ENCODE data around the gene TRIM32. TPM values are rescaled to one million over a fixed set of nuclear protein-coding genes. Genes with fewer than 3 reads are reported as not detected.
"Not testable (repeated sequence)": the region's sequence is repeated elsewhere in the genome, so short reads cannot be mapped to it uniquely, and the experiment has no call there.

TRIM32 gene
- total RNA-seq, 4 donors from 2014 or later = 12.9 to 19.2 (median 17.3) TPM

- Histone ChIP-seq H3K36me3 (no peaks in the 10 kb centered on the region), H3K4me1 (peaks cover 39 to 74% (median 71%) of the 10 kb centered on the region in 4 donors), H3K9me3 (no peaks in the 10 kb centered on the region), H3K27ac (replicated peaks in 1 of 4) (no peak overlapping the region), H3K27me3 (no peaks in the 10 kb centered on the region), H3K4me3 (peak overlapping the region in 1 of 4 donors; percentile 83)
- WGBS = 82% methylated on average over 3 of the region's 3 CpGs
- DNase-seq (ENCODE audit: extremely low spot score) = no peak
- TF ChIP-seq EP300 (IDR thresholded peaks at IDR 0.05) = no peak
- TF ChIP-seq CTCF (IDR thresholded peaks at IDR 0.05) = no peak
- no peak for TF ChIP-seq POLR2AphosphoS5 (IDR thresholded peaks at IDR 0.05)
- no peak for TF ChIP-seq POLR2A (IDR thresholded peaks at IDR 0.05; ENCODE audit: low read depth)
- intact Hi-C loops (cut with DNase I) = loop anchor here (10.0 kb wide), 1 partner anchor 1674 kb away; no protein-coding TSS in a partner anchor
Observed at GRCh38 chr9:116688806-116689485, 1.8 kb downstream of the TRIM32 start.

GRCh38 chr9:116689486-116690032 is 2.5 kb downstream of the TRIM32 start:
- TF ChIP-seq CTCF (IDR thresholded peaks at IDR 0.05) = no peak
- TF ChIP-seq POLR2AphosphoS5 (IDR thresholded peaks at IDR 0.05) = no peak
- TF ChIP-seq EP300 (IDR thresholded peaks at IDR 0.05) = no peak
- H3K4me3 ChIP-seq = no peak overlapping the region
- H3K27me3 ChIP-seq = no peaks in the 10 kb centered on the region
- intact Hi-C loops (cut with DNase I) = loop anchor here (10.0 kb wide), 1 partner anchor 1675 kb away; no protein-coding TSS in a partner anchor
- no peaks in the 10 kb centered on the region for H3K36me3 ChIP-seq
- peaks cover 40 to 79% (median 75%) of the 10 kb centered on the region in 4 donors for H3K4me1 ChIP-seq
- H3K9me3 ChIP-seq = no peaks in the 10 kb centered on the region
- no peak overlapping the region for H3K27ac ChIP-seq (replicated peaks in 1 of 4)
- 96% methylated on average over 3 of the region's 3 CpGs for WGBS
- DNase-seq (ENCODE audit: extremely low spot score) = no peak

GRCh38 chr9:116690805-116691204 is 3.7 kb downstream of the TRIM32 start:
- H3K9me3 ChIP-seq; H3K27ac ChIP-seq (replicated peaks in 1 of 4); intact Hi-C loops (cut with DNase I); H3K36me3 ChIP-seq; DNase-seq (ENCODE audit: extremely low spot score); H3K4me3 ChIP-seq; H3K27me3 ChIP-seq: not testable (repeated sequence)
- peaks cover 48 to 87% (median 82%) of the 10 kb centered on the region in 4 donors for H3K4me1 ChIP-seq

GRCh38 chr9:116691607-116692006 is 4.5 kb downstream of the TRIM32 start:
- WGBS = 81% methylated on average over 3 of the region's 3 CpGs
- intact Hi-C loops (cut with DNase I) = no loop called here

More at GRCh38 chr9:116691607-116692006, 4.5 kb downstream of the TRIM32 start:
- no peaks in the 10 kb centered on the region for H3K9me3 ChIP-seq
- H3K4me1 ChIP-seq = peaks cover 44 to 83% (median 77%) of the 10 kb centered on the region in 4 donors
- H3K36me3 ChIP-seq = no peaks in the 10 kb centered on the region
- no peak for DNase-seq (ENCODE audit: extremely low spot score)
- TF ChIP-seq POLR2A (IDR thresholded peaks at IDR 0.05; ENCODE audit: low read depth) = no peak
- TF ChIP-seq EP300 (IDR thresholded peaks at IDR 0.05) = no peak
- TF ChIP-seq CTCF (IDR thresholded peaks at IDR 0.05) = no peak
- TF ChIP-seq POLR2AphosphoS5 (IDR thresholded peaks at IDR 0.05) = no peak
- no peak overlapping the region for H3K4me3 ChIP-seq
- no peak overlapping the region for H3K27ac ChIP-seq (replicated peaks in 1 of 4)
- no peaks in the 10 kb centered on the region for H3K27me3 ChIP-seq

Measured in esophagus muscularis mucosa (tissue), 4 donors.